SU-DHL-6 (cell line): Measurements from ENCODE around the gene PLN.

Experiments used
- H2AFZ ChIP-seq: fragments of 200-600 bp; sonication (generic); 2 replicates; pipeline ENCODE4 v1.6.1; 2014; ENCODE audit warnings: low read depth, mild to moderate bottlenecking, moderate library complexity, mixed read lengths, antibody characterized with exemption, low read length; ENCODE audit not compliant: severe bottlenecking
- H3F3A ChIP-seq: fragments of 200-600 bp; shearing (Covaris generic); 2 replicates; pipeline ENCODE4 v1.6.0; 2016; ENCODE audit warnings: antibody characterized with exemption, mild to moderate bottlenecking; ENCODE audit not compliant: insufficient read depth
- H3K27ac ChIP-seq: fragments of 200-600 bp; sonication (generic); 2 replicates; pipeline ENCODE4 v1.5.1; 2016; ENCODE audit warnings: low read depth, mild to moderate bottlenecking, low read length, moderate library complexity, mixed read lengths
- H3K27me3 ChIP-seq: fragments of 200-600 bp; sonication (generic), shearing (Covaris generic); 2 replicates; pipeline ENCODE4 v1.6.0; 2014; ENCODE audit warnings: mild to moderate bottlenecking, low read length
- H3K36me3 ChIP-seq: fragments of 200-600 bp; sonication (generic); 2 replicates; pipeline ENCODE4 v1.6.1; 2014; ENCODE audit warnings: mild to moderate bottlenecking, low read length, mixed read lengths
- H3K4me2 ChIP-seq: fragments of 300-600, 200-600 bp; shearing (Covaris generic), sonication (generic); 2 replicates; pipeline ENCODE4 v1.6.0; 2014; ENCODE audit warnings: low read length, low read depth, mild to moderate bottlenecking; ENCODE audit not compliant: poor library complexity, severe bottlenecking
- H3K4me3 ChIP-seq: fragments of 200-600 bp; sonication (generic); 2 replicates; pipeline ENCODE4 v1.5.1; 2014; ENCODE audit warnings: antibody characterized with exemption, low read length, mild to moderate bottlenecking, mixed read lengths; ENCODE audit not compliant: insufficient read depth, poor library complexity, severe bottlenecking
- H3K79me2 ChIP-seq: fragments of 200-600 bp; sonication (generic); 2 replicates; pipeline ENCODE4 v1.6.1; 2014; ENCODE audit warnings: mild to moderate bottlenecking, low read length, moderate library complexity; ENCODE audit not compliant: insufficient read depth
- H3K9ac ChIP-seq: fragments of 200-600 bp; sonication (generic); 2 replicates; pipeline ENCODE4 v1.7.0; 2014; ENCODE audit warnings: mild to moderate bottlenecking, low read length
- H3K9me2 ChIP-seq: fragments of 200-600 bp; sonication (generic); replicated peaks from 2 replicates; pipeline ENCODE4 v1.6.1; 2014; ENCODE audit warnings: low read length; ENCODE audit not compliant: insufficient read depth
- H3K9me3 ChIP-seq: fragments of 200-600 bp; sonication (generic); 2 replicates; pipeline ENCODE4 v1.6.1; 2014; ENCODE audit warnings: low read length, mixed read lengths; ENCODE audit not compliant: insufficient read depth
- H4K20me1 ChIP-seq: fragments of 200-600 bp; sonication (generic); 2 replicates; pipeline ENCODE4 v1.6.1; 2014; ENCODE audit warnings: low read depth, mild to moderate bottlenecking, antibody characterized with exemption, low read length, moderate library complexity, mixed read lengths
- CTCF ChIP-seq: fragments of 200-600 bp; sonication (generic); IDR thresholded peaks from one replicate; pipeline ENCODE4 v1.5.1; 2017; ENCODE audit warnings: antibody characterized with exemption, mild to moderate bottlenecking, low read length, moderate library complexity; ENCODE audit not compliant: insufficient read depth, poor library complexity, severe bottlenecking
- EZH2phosphoT487 ChIP-seq: fragments of 200-600 bp; sonication (generic), shearing (Covaris generic); conservative IDR thresholded peaks from 2 replicates; pipeline ENCODE4 v1.6.1; 2018; ENCODE audit warnings: mild to moderate bottlenecking, antibody characterized with exemption, low read length, moderate library complexity, mixed read lengths

The PLN gene

GRCh38 chr6:118588626-118589025, 40.5 kb downstream of the PLN start:
- Histone ChIP-seq H3K9ac (no peak overlapping the region), H3K79me2 (no peaks in the 10 kb centered on the region), H3K4me2 (no peak overlapping the region), H2AFZ (no peak overlapping the region), H3K27ac (no peak overlapping the region), H3K9me3 (no peaks in the 10 kb centered on the region), H3K4me3 (no peak overlapping the region), H3K9me2 (no peaks in the 10 kb centered on the region), H3K36me3 (no peaks in the 10 kb centered on the region), H3K27me3 (no peaks in the 10 kb centered on the region), H3F3A (no peaks in the 10 kb centered on the region), H4K20me1 (no peaks in the 10 kb centered on the region)
- no peak for TF ChIP-seq CTCF
- no peak for TF ChIP-seq EZH2phosphoT487

DNA sequence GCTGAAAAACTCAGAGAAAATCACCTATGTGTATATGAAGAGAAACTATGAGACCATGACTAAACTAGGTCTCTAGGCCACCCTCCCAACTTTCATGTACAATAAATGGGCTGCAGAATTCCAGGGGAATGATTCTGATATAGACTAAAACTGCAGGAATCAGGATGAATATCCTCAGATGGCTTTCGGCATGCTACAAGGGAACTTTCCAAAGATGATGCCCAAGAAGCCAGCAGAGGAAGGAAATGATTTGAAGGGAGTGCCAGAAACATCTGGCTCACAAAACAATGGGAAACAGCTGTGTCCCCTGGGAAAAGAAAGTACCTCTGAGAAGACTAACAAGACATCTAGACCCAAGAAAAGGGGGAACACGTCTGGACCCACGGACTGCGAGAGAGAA, 41.1 kb downstream of the PLN start:
- no peak overlapping the region for H3K27ac ChIP-seq
- H3K9me2 ChIP-seq = no peaks in the 10 kb centered on the region
- H2AFZ ChIP-seq = no peak overlapping the region
- H3K36me3 ChIP-seq = no peaks in the 10 kb centered on the region
- H3K27me3 ChIP-seq = no peaks in the 10 kb centered on the region
- no peaks in the 10 kb centered on the region for H4K20me1 ChIP-seq
- no peaks in the 10 kb centered on the region for H3K79me2 ChIP-seq
- TF ChIP-seq EZH2phosphoT487 = no peak
- no peak for TF ChIP-seq CTCF
- no peak overlapping the region for H3K4me3 ChIP-seq
- H3K4me2 ChIP-seq = no peak overlapping the region
- no peaks in the 10 kb centered on the region for H3K9me3 ChIP-seq
- H3K9ac ChIP-seq = no peak overlapping the region
- H3F3A ChIP-seq = no peaks in the 10 kb centered on the region

DNA sequence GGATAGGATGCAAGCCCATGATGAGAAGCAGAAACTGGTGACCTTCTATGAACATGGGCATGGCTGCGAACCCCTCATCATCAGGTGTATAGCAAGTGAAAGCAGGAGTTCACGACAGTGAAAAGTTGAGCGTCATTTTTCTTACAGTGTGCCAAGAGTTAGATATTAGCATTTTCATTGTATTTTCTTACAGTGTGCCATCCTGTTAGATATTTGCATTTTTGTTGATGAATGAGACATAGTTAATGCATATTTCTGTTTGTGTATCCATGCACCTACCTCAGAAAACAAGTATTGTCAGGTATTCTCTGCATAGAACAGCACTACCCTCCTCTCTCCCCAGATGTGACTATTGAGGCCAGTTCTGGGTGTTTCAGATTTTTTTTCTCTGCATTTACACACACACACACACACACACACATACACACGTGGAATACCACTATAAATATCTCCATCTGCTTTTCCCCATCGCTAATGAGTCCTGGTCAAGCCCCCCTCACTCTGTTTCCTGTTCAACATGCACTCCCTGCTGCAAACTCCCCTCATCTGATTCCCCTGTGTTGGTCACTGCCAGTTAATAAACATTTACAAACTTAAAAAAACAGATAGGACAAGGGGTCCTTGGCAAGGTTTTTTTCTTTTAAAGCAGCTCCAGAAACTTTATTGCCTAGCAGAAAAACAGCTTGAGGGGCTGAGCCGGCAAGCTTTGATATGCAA, 41.7 kb downstream of the PLN start:
- no peak overlapping the region for H3K9ac ChIP-seq
- no peaks in the 10 kb centered on the region for H3K36me3 ChIP-seq
- H3K4me3 ChIP-seq = no peak overlapping the region
- H3K9me3 ChIP-seq = no peaks in the 10 kb centered on the region
- no peaks in the 10 kb centered on the region for H4K20me1 ChIP-seq
- no peak overlapping the region for H3K4me2 ChIP-seq
- no peaks in the 10 kb centered on the region for H3K27me3 ChIP-seq
- no peaks in the 10 kb centered on the region for H3K9me2 ChIP-seq
- H3K27ac ChIP-seq = no peak overlapping the region
- H3K79me2 ChIP-seq = no peaks in the 10 kb centered on the region
- no peaks in the 10 kb centered on the region for H3F3A ChIP-seq
- H2AFZ ChIP-seq = no peak overlapping the region
- no peak for TF ChIP-seq EZH2phosphoT487
- TF ChIP-seq CTCF = no peak
